ENCODE measurements around the gene ZNF618. TPM values are rescaled to one million over a fixed set of nuclear protein-coding genes. Genes with fewer than 3 reads are reported as not detected.

ZNF618 gene
- total RNA-seq, 4 donors from 2014 or later, result 2.1 to 6.2 (median 4.1) TPM

GRCh38 chr9:113858282-113858681, 17.8 kb upstream of the ZNF618 start:
- Histone ChIP-seq H3K36me3 (no peaks in the 10 kb centered on the region), H3K4me3 (no peak overlapping the region), H3K4me1 (no peaks in the 10 kb centered on the region), H3K27me3 (peaks cover 9% of the 10 kb centered on the region), H3K9me3 (no peaks in the 10 kb centered on the region), H3K27ac (no peak overlapping the region)
- TF ChIP-seq EP300 (IDR thresholded peaks at IDR 0.05) (no peak), POLR2AphosphoS5 (IDR thresholded peaks at IDR 0.05) (no peak), CTCF (IDR thresholded peaks at IDR 0.05) (no peak), POLR2A (IDR thresholded peaks at IDR 0.05) (no peak)
- no peak for ATAC-seq
- 71 to 75% methylated on average over 1 of the region's 1 CpG for WGBS, 2 donors (ENCODE audit: low coverage in 1 of 2)

GRCh38 chr9:113863345-113863744, 12.8 kb upstream of the ZNF618 start:
- Histone ChIP-seq H3K27me3 (peaks cover 14% of the 10 kb centered on the region), H3K9me3 (no peaks in the 10 kb centered on the region), H3K4me1 (no peaks in the 10 kb centered on the region), H3K4me3 (no peak overlapping the region), H3K36me3 (no peaks in the 10 kb centered on the region), H3K27ac (no peak overlapping the region)
- no peak for TF ChIP-seq POLR2A (IDR thresholded peaks at IDR 0.05)
- TF ChIP-seq CTCF (IDR thresholded peaks at IDR 0.05), result no peak
- no peak for TF ChIP-seq EP300 (IDR thresholded peaks at IDR 0.05)
- TF ChIP-seq POLR2AphosphoS5 (IDR thresholded peaks at IDR 0.05), result no peak
- 86 to 100% methylated on average over 1 to 2 of the region's 2 CpGs for whole genome bisulfite sequencing, 2 donors (ENCODE audit: low coverage in 1 of 2)
- ATAC-seq, result no peak

GRCh38 chr9:113868501-113868900, 7.6 kb upstream of the ZNF618 start:
- H3K36me3 ChIP-seq, result no peaks in the 10 kb centered on the region
- no peak for ATAC-seq
- no peaks in the 10 kb centered on the region for H3K9me3 ChIP-seq
- H3K27me3 ChIP-seq, result peaks cover 4% of the 10 kb centered on the region
- WGBS, 2 donors (ENCODE audit: low coverage in 1 of 2), result 29 to 61% methylated on average over 2 to 3 of the region's 3 CpGs
- no peak for TF ChIP-seq EP300 (IDR thresholded peaks at IDR 0.05)
- TF ChIP-seq POLR2A (IDR thresholded peaks at IDR 0.05), result no peak
- TF ChIP-seq CTCF (IDR thresholded peaks at IDR 0.05), result no peak
- no peak for TF ChIP-seq POLR2AphosphoS5 (IDR thresholded peaks at IDR 0.05)
- no peak overlapping the region for H3K4me3 ChIP-seq
- no peaks in the 10 kb centered on the region for H3K4me1 ChIP-seq
- no peak overlapping the region for H3K27ac ChIP-seq

GRCh38 chr9:113872485-113873143, 3.5 kb upstream of the ZNF618 start:
- H3K9me3 ChIP-seq, result no peaks in the 10 kb centered on the region
- ATAC-seq, result no peak
- H3K27me3 ChIP-seq, result no peaks in the 10 kb centered on the region
- TF ChIP-seq CTCF (IDR thresholded peaks at IDR 0.05) (no peak), EP300 (IDR thresholded peaks at IDR 0.05) (no peak), POLR2AphosphoS5 (IDR thresholded peaks at IDR 0.05) (no peak), POLR2A (IDR thresholded peaks at IDR 0.05) (no peak)
- peaks cover 0 to 16% (median 3%) of the 10 kb centered on the region in 3 donors for H3K4me1 ChIP-seq
- H3K36me3 ChIP-seq, result no peaks in the 10 kb centered on the region
- no peak overlapping the region for H3K4me3 ChIP-seq
- H3K27ac ChIP-seq, result no peak overlapping the region
- 72 to 91% methylated on average over 5 to 8 of the region's 10 CpGs for WGBS, 2 donors (ENCODE audit: low coverage in 1 of 2)

GRCh38 chr9:113873446-113873845, 2.7 kb upstream of the ZNF618 start:
- Histone ChIP-seq H3K4me3 (no peak overlapping the region), H3K36me3 (no peaks in the 10 kb centered on the region), H3K27me3 (no peaks in the 10 kb centered on the region), H3K27ac (no peak overlapping the region), H3K9me3 (no peaks in the 10 kb centered on the region), H3K4me1 (peaks cover 0 to 22% (median 3%) of the 10 kb centered on the region in 3 donors)
- no peak for TF ChIP-seq POLR2AphosphoS5 (IDR thresholded peaks at IDR 0.05)
- no peak for TF ChIP-seq EP300 (IDR thresholded peaks at IDR 0.05)
- TF ChIP-seq POLR2A (IDR thresholded peaks at IDR 0.05), result no peak
- TF ChIP-seq CTCF (IDR thresholded peaks at IDR 0.05), result no peak
- no peak for ATAC-seq
- WGBS, 2 donors (ENCODE audit: low coverage in 1 of 2), result 95 to 100% methylated on average over 1 to 3 of the region's 5 CpGs
